Stomach smooth muscle (tissue), 2 donors: ENCODE results near the gene KHK.

ENCODE experiments used
- H3K27ac ChIP-seq: one replicate; pipeline ENCODE4 v1.7.0; 2013; ENCODE audit warnings: mild to moderate bottlenecking, low read length, inconsistent platforms
- H3K27me3 ChIP-seq, 2 donors: one replicate each; pipeline ENCODE4 v1.7.0; 2013; ENCODE audit warnings: low read length in 2 of 2; ENCODE audit not compliant: insufficient read depth in 2 of 2, control insufficient read depth in 1 of 2
- H3K36me3 ChIP-seq, 2 donors: one replicate each; pipeline ENCODE4 v1.7.0; 2013; ENCODE audit warnings: low read length in 2 of 2; ENCODE audit not compliant: control insufficient read depth in 2 of 2, insufficient read depth in 2 of 2
- H3K4me1 ChIP-seq: one replicate; pipeline ENCODE4 v1.7.0; 2013; ENCODE audit warnings: low read length; ENCODE audit not compliant: control insufficient read depth, insufficient read depth
- H3K4me3 ChIP-seq, 2 donors: one replicate each; pipeline ENCODE4 v1.7.0; 2013; ENCODE audit warnings: low read length in 2 of 2
- H3K9ac ChIP-seq, 2 donors: one replicate each; pipeline ENCODE4 v1.7.0; 2013; ENCODE audit warnings: low read length in 2 of 2, mild to moderate bottlenecking in 1 of 2
- H3K9me3 ChIP-seq, 2 donors: one replicate each; pipeline ENCODE4 v1.7.0; 2013; ENCODE audit warnings: low read length in 2 of 2; ENCODE audit not compliant: control insufficient read depth in 2 of 2
- donor health status: healthy.
- donor health status: Pancreatic carcinoma.

KHK gene

DNA sequence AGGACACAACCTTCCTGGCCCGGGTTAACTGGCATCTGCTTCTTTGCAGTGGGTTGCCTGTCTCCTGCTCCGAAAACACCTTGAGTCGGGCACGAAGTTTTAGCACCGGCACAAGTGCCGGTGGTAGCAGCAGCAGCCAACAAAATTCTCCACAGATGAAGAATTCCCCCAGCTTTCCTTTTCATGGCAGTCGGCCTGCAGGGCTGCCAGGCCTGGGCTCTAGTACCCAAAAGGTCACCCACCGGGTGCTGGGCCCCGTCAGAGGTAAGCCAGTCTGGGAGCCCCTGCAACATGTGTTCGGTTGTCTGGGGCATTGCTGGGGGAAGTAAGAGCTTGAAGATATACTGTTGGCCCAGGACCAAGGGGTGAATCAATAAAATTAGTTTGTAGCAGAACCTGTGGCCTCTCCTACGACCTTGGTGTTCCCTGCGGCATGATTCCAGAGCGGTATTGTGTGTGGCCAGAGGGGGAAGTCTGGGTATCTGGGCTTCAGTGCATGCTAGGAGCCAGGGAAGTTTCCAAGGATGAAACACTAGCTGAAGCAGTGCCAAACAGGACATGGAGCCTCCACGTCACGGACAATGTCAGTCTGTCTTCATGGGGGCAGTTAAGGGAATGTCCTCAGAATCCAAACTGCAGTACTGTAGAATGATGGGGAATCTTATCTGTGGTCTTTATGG lies 27.3 kb upstream of the KHK start:
- no peak overlapping the region for H3K9ac ChIP-seq
- no peak overlapping the region for H3K4me3 ChIP-seq
- peaks cover 4% of the 10 kb centered on the region for H3K4me1 ChIP-seq
- H3K36me3 ChIP-seq: peaks cover 36 to 49% of the 10 kb centered on the region in 2 donors
- no peaks in the 10 kb centered on the region for H3K9me3 ChIP-seq
- H3K27me3 ChIP-seq: no peaks in the 10 kb centered on the region
- no peak overlapping the region for H3K27ac ChIP-seq

DNA sequence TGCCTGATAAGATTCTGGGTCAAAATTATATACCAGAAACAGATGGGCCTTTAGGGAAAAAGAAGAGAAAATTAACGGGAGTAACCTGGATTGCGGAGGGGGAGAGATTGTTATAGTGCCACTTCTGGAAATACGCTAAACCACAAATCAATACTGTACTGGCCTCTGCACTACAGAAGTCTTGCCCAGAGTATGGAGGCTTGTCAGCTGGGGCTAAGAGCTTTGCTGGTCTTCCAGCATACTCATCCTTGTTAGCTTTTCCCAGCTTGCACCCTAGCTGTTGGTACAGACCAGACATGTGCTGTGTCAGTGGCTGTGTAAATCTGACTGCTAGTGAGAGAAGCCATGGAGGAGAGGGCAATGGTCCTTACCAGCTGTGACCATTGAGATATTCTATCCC lies 26.2 kb upstream of the KHK start:
- Histone ChIP-seq H3K36me3 (peaks cover 26 to 42% of the 10 kb centered on the region in 2 donors), H3K27ac (no peak overlapping the region), H3K9ac (no peak overlapping the region), H3K4me3 (no peak overlapping the region), H3K27me3 (no peaks in the 10 kb centered on the region), H3K4me1 (peaks cover 4% of the 10 kb centered on the region), H3K9me3 (no peaks in the 10 kb centered on the region)

DNA sequence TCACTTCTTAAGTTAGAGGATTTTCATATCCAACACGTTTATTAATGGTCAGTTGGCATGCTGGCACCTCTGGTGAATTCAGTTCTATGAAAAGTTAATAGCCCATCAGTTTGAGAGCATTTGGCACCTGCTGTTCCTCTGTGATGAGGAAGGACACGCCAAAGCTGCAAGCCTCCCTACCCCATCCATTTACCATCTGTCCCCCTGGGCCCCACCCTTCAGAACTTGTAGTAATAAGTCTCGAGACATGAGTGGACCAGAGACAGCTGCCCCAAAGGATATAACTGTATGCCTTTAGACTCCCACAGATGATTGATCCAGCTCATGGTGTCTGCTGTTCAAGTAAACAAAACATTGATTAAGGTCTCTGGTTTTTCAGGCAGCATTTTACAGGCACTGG lies 21.4 kb upstream of the KHK start:
- Histone ChIP-seq H3K4me3 (no peak overlapping the region), H3K4me1 (peaks cover 25% of the 10 kb centered on the region), H3K36me3 (peaks cover 21 to 40% of the 10 kb centered on the region in 2 donors), H3K27me3 (no peaks in the 10 kb centered on the region), H3K27ac (no peak overlapping the region), H3K9me3 (no peaks in the 10 kb centered on the region), H3K9ac (no peak overlapping the region)

DNA sequence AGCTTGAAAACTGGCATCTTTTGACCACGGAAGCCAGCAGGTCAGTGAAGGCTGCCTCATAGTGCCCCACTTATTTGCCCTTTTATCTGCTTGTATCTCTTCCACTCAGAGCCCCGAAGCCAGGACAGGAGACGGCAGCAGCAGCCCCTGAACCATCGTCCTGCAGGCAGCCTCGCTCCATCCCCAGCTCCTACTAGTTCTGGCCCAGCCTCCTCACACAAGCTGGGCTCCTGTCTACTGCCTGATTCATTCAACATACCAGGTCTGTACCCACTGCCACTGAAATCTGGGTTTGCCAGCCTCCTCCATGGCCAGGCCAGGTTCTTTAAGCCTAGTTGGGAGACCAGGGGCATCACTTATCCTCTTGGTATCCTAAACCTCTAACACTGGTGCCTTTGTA lies 19.2 kb upstream of the KHK start:
- no peak overlapping the region for H3K9ac ChIP-seq
- H3K4me1 ChIP-seq: peaks cover 34% of the 10 kb centered on the region
- no peak overlapping the region for H3K4me3 ChIP-seq
- no peaks in the 10 kb centered on the region for H3K27me3 ChIP-seq
- H3K36me3 ChIP-seq: peaks cover 19 to 35% of the 10 kb centered on the region in 2 donors
- H3K9me3 ChIP-seq: no peaks in the 10 kb centered on the region
- H3K27ac ChIP-seq: no peak overlapping the region

DNA sequence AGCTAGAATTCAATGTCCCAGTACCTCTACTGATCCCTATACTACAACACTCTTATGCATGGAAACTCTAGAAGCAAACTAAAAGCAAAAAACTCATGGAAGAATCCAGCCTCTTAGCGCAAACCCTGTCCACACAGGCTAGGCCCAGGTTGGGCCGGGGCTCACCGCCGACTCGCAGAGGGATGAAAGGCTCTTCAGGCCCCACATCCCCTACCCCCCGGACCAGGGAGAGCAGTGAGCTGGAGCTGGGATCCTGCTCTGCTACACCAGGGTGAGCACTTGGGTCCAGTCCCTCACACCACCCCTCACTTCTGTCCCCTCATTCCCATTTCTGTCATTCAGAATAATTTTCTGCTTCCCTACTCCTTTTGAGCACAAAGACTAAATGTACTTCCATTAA lies 17.1 kb upstream of the KHK start:
- Histone ChIP-seq H3K27ac (peak overlapping the region; percentile 6), H3K9ac (peak overlapping the region in 1 of 2 donors; percentile 47), H3K4me1 (peaks cover 51% of the 10 kb centered on the region), H3K27me3 (no peaks in the 10 kb centered on the region), H3K4me3 (no peak overlapping the region), H3K9me3 (no peaks in the 10 kb centered on the region), H3K36me3 (peaks cover 19 to 28% of the 10 kb centered on the region in 2 donors)

DNA sequence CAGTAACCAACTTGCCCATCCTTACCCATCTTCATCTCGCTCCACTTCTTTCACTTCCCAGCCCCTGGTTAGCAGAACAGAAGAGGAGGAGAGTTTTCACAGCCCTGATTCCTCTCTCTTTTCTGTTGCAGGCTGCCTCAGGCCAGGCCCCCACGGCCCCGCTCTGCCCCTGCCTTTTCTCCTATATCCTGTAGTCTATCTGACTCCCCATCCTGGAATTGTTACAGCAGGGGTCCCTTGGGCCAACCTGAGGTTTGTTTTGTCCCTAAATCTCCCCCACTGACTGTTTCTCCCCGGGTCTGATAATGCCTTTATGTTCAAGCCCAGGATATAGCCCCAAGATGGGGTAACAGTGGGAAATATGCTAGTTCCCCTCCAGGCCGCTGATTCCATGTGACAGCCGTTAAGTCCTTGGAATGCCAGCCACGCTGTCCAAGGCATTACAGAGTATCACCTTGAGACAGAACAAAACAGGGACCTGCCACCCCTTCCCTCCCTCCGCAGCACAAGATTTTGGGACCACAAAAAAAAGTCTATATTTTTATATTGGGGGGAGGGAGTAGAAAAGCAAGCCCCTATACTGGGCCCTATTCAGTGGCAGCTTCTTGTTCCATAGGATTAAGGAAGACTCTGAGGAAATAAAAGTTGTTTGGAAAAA lies 16.5 kb upstream of the KHK start:
- Histone ChIP-seq H3K27ac (peak overlapping the region; percentile 6), H3K9ac (peak overlapping the region; percentile 47 to 96), H3K36me3 (peaks cover 19 to 27% of the 10 kb centered on the region in 2 donors), H3K9me3 (no peaks in the 10 kb centered on the region), H3K27me3 (no peaks in the 10 kb centered on the region), H3K4me1 (peaks cover 57% of the 10 kb centered on the region), H3K4me3 (peak overlapping the region; percentile 94 to 99)

DNA sequence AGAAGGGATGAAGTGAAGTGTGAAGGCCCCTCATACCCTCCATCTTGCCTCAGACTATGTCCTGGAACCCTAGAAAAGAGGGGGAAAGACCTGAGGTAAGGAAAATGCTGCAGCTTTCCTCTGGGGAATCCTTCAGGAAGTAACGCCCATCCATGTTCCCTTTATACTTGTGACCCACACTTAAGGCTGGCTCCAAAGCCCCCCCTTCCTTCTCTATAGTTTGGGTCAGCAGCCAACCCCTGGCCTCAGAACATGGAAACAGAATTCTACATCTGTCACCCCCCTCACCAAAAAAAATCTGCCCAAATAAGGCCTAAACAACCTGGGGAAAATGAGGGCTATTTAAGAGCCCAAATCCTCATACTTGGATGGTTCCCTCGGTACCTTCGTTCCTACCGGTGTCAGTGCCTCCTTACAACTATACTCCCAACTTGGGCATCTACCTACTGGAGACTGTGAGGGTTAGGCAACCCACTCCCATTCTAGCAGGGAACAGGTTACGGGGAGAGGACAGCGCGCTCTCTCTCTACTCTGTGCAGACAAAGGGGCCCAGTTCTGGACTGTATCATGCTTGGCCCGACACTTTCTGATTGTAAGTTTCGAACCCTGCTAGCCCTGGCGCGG lies 15.8 kb upstream of the KHK start:
- Histone ChIP-seq H3K4me3 (peak overlapping the region; percentile 94 to 99), H3K9ac (peak overlapping the region; percentile 96), H3K4me1 (peaks cover 64% of the 10 kb centered on the region), H3K36me3 (peaks cover 19 to 24% of the 10 kb centered on the region in 2 donors), H3K27me3 (no peaks in the 10 kb centered on the region), H3K9me3 (no peaks in the 10 kb centered on the region), H3K27ac (peak overlapping the region; percentile 100)

DNA sequence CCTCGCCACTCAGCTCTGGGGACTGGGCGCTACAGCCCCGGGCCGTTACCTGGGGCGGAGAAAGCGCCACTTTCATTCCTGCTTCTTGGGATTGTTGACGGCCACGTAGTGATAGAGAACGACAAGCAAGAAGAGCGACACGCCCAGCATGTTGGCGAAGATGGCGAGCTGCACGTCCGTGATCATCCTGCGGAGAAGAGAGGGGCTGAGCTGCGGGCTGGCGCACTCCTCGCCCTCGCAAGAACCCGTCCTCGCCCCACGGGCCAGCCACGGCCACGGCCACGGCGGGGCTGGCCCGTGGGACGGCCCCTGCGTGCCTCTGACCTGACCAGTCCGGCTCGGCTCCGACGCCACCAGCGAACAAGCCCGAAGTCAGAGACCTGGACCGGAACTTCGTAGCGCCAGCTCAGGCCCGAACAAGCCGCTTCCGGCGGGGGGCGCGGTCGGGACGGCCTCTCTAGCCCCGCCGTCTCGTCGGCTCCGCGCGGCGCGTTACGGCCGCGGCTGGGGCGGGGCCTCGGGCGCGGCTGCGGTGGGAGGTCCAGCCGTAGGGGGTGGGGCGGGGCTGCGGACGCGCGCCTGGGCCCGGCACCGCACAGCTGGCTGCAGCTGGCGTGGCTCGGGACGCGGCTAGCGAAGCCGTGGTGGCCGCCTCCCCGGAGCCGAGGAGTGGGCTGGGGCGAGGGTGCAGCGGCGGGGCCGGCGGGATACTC lies 15.1 kb upstream of the KHK start, which contains the start of gene OST4:
Gene OST4, minus strand, starts transcription at position 378 of the 713 bp plus-strand sequence.
- peak within 1 kb of the TSS; percentile 94 to 99 for H3K4me3 ChIP-seq
- H3K9ac ChIP-seq: peak within 1 kb of the TSS; percentile 96
- peaks cover 19 to 23% of the 10 kb centered on the region in 2 donors for H3K36me3 ChIP-seq
- no peaks in the 10 kb centered on the region for H3K9me3 ChIP-seq
- H3K27me3 ChIP-seq: no peaks in the 10 kb centered on the region
- H3K4me1 ChIP-seq: peaks cover 70% of the 10 kb centered on the region
- peak within 1 kb of the TSS; percentile 100 for H3K27ac ChIP-seq

DNA sequence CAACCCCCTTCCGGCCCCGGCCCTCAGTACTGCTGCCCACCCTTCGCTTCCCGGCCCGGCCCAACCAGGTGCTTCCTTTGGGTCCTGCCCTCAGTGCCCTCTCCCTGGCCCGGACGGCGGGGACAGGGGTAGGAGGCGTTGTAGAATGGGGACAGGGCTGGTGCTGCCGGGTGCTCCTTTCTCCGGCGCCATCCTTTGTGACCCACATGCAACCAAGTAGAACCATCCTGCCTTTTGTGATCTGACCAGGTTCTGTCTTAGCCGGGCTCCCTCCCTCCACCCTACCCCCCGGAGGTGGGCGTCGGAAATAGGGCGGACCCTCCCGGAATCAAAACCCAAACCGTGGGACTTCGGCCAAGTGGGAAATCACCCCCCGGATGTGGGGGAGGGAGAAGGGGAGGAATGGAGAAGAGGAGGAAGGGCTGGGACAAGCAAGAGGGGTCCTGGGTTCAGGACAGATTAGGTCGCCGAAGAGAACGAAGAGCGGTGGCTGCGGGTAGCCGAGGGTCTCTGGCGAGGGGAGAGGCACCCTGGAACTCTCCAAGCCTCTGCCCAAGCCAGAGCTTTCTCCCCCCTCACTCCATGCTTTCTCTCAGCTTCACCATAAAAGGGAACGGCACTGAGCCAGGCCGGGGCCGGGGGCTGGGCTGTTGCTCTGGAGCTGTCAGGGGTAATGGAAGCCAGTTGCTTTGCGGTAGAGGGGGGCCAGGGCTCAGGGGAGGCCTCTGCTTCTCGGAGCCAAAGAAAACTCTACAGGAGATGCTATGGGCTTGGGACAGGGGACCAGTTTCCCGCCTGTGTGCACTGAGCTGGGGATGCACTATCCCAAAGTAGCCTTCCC lies 14.4 kb upstream of the KHK start:
- Histone ChIP-seq H3K36me3 (peaks cover 18 to 23% of the 10 kb centered on the region in 2 donors), H3K27ac (peak overlapping the region; percentile 100), H3K4me3 (peak overlapping the region; percentile 66 to 99), H3K4me1 (peaks cover 77% of the 10 kb centered on the region), H3K27me3 (no peaks in the 10 kb centered on the region), H3K9me3 (no peaks in the 10 kb centered on the region), H3K9ac (peak overlapping the region; percentile 80 to 90)

DNA sequence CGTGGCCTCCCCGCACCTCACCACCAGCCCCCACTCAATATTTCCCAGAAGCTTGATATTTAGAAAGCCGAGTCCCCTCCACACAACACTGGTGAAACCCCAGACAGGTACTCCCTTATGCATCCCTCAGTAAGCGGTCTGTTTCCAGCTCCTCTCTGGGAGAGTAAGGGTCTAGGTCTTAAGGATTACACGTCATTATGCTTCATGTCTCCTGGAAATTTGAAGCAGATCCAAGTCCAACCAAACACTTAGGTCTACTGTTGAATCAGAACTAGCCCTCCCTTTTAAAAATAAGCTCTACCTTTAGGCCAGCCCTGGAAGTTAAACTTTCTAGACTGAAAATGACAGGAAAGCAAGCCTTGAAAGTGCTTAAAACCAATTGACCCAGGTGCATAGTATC lies 13.7 kb upstream of the KHK start:
- Histone ChIP-seq H3K36me3 (peaks cover 12 to 19% of the 10 kb centered on the region in 2 donors), H3K9ac (peak overlapping the region; percentile 58 to 80), H3K9me3 (no peaks in the 10 kb centered on the region), H3K27ac (peak overlapping the region; percentile 100), H3K4me1 (peaks cover 83% of the 10 kb centered on the region), H3K4me3 (peak overlapping the region; percentile 30 to 99), H3K27me3 (no peaks in the 10 kb centered on the region)
